GM12801 (cell line): ENCODE data around the gene ENO4.

Experiments used
- CTCF ChIP-seq: IDR thresholded peaks from one replicate; pipeline ENCODE4 v1.5.1; 2011; ENCODE audit warnings: control low read depth; ENCODE audit not compliant: insufficient read length; ENCODE audit errors: extremely low read depth

The ENO4 gene

GRCh38 chr10:116882639-116883038 is 33.3 kb downstream of the ENO4 start:
- no peak for TF ChIP-seq CTCF

GRCh38 chr10:116886772-116887171 is 37.5 kb downstream of the ENO4 start:
- no peak for TF ChIP-seq CTCF

- no peak for TF ChIP-seq CTCF
Measured at GRCh38 chr10:116888380-116889055, 39.2 kb downstream of the ENO4 start.

GRCh38 chr10:116889066-116889465 is 39.8 kb downstream of the ENO4 start:
- TF ChIP-seq CTCF = no peak

- no peak for TF ChIP-seq CTCF
Measured at GRCh38 chr10:116891208-116891607, 41.9 kb downstream of the ENO4 start.

- TF ChIP-seq CTCF = no peak
Measured at GRCh38 chr10:116892907-116893685, 43.8 kb downstream of the ENO4 start.

GRCh38 chr10:116893686-116894037 is 44.4 kb downstream of the ENO4 start:
- TF ChIP-seq CTCF = no peak
